CMK (cell line): Measurements from ENCODE around the gene FIBP.
A peak's percentile ranks its signal among the peaks of the same experiment; 100 is the strongest.
"Not testable (repeated sequence)": the region's sequence is repeated elsewhere in the genome, so short reads cannot be mapped to it uniquely, and the experiment has no call there.

Experiments
- DNase-seq: peaks from one replicate; pipeline ENCODE4 v3.0.0-alpha.2; 2010; ENCODE audit warnings: low read depth

FIBP gene

DNA sequence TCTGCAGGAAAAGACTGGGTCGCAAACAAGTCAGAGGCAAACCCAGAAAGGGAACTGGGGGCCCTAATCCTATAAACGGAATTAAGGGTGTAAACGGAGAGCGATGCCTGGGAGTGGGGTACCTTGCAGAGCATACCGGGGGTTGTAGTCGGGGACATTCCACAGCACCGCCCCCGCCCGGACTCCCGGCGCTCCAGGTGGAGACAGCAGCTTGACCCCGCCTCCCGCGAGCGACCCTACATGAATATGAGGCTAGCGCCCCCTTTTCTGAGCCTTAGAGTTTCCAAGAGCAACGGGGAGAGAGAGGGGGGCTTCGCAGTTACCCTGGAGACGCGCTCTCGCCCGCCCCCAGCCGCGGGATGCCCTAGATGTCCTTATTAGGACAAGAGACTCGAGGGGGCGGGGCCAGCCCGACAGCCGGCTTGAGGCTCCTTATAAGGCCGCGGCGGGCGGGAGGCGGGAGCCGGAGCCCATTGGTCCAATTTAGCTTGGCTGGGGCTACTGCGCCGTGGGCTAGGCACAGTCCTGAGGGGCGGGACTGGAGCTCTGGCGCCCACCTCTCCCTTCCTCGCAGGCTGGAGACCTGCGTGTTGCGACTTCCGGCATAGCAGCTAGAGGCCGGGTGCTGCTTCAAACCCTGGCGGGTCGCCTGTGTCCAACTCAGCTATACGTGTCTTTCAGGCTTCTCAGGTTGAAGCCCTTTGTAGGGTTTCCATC, 29.0 kb downstream of the FIBP start:
- peak; percentile 99 for DNase-seq

DNA sequence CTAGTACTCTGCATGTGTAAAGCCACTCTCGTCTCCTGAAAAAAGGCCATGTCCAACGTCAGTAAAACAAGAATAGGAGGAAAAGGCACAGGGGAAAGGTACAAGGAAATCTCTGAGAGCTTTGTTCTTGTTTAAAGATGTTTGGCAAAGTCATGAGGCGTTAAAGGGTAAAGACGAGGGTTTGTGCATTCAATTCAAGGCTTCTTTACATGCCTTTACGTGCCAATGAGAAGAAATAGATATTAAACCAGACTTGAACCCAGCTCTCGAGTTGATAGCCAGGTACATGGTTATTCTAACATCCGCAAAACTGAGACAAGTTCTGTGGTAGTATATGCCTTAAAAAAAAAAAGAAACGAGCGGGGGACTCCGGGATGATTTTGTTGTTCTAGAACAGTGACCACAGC, 29.6 kb downstream of the FIBP start:
- DNase-seq, result no peak

DNA sequence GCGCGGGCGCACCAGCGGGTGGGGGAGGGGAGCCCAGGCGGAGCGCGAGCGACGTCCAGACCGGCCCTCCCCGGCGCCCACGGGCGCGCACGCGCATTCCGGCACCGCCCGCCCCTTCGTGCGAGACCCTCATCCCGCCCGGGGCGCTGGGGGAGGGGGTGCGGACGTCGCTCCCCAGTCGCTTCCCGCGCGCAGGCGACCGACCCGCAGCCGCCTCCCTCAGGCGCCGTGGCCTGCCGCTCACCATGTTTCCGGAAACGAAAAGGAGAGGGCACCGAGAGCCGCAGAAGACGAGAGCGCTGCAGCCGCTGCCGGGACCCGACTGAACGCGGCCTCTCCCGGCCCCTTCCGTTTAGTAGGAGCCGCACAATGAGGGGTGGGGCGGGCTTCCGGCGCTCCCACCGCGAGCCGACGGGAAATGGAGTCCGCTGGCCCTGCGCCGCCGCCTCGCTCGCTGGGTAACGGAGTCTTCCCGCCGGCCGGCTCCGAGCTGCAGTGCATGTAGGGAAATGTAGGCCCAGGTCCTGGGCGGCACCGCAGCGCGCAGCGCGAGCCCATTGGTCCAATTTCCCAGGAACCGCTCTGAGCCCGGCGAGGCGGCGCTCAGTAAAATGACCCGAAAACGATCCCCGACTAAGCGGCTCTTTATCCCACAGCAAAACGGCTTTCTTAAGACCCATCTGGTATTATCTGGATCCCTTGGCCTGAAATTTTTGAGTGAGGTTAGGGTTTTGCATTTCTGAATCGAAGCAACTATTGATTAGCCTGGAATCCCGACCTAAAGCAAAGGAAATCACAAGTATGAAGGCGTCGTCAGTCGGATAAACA, 30.2 kb downstream of the FIBP start, which contains the start of gene CFL1:
Gene CFL1, minus strand, starts transcription at position 328 of the 828 bp plus-strand sequence. Its CDS starts 81 bp downstream, at position 247.
- DNase-seq, result peak; percentile 96

DNA sequence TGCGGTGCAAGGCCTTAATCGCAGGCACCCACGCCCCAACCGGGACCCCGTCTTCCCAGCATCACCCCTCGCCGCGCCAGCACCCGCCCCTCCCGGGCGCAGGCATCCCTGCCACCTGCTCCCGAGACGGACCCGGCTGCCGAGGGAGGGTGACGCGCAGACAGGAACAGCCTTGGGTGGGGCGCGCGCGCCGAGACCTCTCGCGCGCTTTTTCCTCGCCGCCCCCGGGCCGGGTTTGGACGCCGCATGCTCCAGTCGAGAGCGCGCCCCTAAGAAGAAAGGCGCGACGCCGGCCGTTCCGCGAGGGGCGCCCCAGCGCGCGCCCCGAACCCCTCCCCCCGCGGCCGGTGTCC, 30.8 kb downstream of the FIBP start:
- no peak for DNase-seq

DNA sequence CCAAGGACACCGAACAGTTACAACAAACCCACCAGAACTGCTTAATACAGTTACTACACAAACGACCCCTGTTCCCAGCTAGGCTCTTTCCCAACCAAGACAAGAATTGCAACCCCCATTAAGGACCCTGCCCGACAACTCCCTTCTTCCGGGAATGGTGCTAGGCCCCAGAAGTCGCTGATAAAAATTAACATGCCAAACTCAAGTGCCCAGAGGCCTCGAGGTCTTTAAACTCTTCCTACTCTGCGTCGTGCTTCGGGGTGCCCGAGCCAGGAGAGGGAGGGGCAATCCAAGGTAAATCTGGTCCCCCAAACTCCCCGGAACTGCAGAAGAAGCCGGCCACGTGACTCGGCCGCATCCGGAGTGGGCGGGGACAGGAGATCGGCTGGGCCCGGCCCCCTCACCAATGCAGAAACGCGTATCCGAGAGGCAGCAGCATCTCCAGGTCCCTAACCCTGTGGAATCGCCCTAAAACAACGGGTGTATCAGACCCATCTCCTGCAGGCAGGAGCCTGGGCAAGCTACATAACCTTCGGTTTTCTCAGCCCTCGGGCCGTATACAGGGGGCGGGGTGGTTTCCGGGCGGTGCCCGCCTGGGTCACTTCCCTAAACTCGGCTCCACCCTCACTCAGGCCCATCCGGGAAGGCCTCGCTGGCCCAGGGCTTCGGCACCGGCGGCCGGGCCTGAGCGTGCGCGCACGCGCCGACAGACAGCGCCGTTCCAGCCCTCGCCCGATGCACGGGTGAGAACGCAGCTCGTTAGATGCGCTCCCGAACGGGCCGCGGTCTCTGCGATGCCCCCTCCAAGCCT, 31.4 kb downstream of the FIBP start:
- DNase-seq, result peak; percentile 62

DNA sequence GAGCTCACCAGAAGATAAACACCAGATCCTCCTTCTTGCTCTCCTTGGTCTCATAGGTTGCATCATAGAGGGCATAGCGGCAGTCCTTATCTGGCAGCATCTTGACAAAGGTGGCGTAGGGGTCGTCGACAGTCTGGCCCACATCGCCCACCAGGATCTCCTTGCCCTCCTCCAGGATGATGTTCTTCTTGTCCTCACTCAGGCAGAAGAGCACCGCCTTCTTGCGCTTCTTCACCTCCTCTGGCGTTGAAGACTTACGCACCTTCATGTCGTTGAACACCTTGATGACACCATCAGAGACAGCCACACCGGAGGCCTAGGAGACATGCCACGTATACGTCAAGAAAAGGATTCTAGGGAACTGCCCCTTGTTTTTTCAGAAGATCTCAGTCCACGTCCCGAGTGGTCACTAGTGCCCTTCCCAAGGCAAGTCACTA, 32.3 kb downstream of the FIBP start:
- no peak for DNase-seq

DNA sequence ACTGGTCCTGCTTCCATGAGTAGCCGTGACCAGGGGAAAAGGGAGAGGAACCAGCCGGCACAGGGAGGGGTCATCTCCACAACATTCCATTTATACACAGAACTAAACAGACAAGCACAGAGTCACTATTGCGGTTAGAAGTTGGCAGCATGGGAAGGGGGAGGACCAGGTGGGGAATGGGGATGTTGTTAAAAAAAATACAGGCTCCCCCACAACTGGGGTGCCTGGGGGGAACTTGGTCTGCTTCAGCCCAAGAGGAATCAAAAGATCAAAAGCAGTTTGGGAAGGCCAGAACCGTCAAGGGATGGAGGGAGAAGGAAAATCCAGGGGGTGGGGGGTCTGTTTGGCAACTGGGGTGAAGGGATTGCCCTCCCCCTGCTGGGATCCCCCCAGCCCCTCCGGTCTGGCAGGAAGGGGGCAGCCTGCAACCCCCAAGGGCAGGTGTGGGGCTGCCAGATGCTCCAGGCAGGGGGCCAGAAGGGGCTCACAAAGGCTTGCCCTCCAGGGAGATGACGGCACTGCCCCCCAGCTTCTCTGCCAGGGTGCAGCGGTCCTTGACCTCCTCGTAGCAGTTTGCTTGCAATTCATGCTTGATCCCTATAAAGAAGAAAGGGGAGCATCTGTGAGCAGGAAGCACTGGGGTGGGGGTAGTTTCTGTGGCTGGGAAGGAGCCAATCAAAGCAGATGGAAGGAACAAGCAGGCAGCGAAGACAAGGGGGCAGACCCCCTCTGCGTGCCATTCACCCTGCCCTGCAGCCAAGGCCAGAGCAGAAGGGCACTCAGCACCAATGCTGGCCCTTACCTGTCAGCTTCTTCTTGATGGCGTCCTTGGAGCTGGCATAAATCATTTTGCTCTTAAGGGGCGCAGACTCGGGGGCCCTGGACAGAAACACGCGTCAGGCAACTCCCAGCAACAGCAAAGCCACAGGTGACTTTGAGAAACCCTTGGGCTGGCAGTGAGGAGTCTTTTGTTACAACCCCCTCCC, 33.1 kb downstream of the FIBP start:
- DNase-seq, result no peak

DNA sequence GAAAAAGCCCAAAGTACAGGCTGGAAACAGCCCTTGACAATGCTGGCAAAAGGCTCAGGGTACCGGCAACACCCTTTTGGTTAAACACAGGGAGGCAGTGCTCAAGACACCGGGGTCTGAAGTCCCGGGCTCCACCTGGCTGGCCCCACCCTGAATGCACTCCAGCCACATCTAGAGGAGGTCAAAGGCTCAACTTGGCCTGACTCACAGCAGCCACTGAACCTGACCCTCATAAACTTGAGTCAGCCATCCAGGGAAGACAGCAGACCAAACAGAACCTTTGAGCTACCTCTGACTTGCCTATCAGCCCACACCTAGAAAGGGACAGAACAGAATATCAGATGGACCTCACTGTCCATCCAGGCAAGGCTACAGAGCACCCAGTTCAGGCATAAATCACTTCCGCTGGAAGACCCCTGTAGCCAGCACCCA, 34.1 kb downstream of the FIBP start:
- DNase-seq, result no peak

DNA sequence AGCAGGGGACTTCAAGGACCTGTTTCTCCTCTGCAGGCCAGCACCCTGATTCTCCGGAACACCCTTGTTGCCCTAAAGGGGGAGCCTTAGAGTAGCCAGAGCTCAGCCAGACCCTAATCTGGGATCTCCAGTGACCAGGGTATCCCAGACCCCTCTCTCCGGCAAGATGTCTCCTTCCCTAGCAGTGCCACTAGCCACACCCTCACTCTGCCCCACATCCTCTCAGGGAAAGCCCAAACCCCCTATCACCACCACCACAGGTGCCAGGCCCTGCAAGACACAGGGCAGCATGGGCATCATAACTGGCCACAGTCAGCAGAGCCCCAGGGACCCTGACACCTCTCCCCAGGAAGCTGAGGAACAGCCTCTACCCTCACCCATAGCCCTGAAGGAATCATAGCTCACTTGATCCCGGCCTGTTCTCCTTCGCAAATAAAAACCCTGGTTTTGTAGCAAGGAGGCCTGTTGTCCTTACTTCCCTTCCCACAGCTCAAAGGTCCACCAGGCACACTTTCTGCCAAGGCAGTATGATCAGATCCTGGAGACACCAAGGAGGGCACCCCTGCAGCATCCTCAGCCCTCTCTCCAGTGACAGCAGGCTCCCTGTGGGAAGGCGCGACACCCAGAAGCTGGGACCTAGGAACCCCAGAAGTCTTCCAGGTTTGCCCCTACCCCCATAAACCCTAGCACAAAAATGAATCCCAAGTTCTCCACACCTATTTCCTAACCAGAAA, 34.9 kb downstream of the FIBP start:
- no peak for DNase-seq

DNA sequence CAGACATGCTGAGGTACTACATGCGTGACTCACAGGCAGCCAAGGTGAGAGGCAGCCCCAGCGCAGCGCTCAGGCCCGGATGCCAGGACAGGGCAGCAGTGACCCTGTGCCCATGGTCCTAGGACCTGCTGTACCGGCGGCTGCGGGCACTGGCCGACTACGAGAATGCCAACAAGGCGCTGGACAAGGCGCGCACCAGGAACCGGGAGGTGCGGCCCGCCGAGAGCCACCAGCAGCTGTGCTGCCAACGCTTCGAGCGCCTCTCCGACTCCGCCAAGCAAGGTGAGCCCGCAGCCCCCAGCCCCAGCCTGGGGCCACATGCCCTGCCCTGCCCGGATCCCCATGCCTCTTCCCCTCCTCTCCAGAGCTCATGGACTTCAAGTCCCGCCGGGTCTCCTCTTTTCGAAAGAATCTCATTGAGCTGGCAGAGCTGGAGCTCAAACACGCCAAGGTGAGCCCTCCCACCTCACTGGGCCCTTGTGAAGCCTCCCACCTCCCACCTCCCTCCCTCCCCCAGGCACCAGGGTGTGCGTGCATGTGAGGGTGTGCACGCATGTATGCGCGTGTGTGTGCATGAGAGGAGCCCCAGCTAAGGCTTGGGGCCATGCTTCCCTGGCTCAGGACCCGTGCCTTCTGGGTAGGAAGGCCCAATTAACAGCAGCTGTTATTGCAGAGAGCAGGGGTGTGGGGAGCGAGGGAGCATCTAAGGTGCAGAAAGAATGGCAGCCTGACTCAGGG, 35.6 kb downstream of the FIBP start:
- DNase-seq, result no peak

DNA sequence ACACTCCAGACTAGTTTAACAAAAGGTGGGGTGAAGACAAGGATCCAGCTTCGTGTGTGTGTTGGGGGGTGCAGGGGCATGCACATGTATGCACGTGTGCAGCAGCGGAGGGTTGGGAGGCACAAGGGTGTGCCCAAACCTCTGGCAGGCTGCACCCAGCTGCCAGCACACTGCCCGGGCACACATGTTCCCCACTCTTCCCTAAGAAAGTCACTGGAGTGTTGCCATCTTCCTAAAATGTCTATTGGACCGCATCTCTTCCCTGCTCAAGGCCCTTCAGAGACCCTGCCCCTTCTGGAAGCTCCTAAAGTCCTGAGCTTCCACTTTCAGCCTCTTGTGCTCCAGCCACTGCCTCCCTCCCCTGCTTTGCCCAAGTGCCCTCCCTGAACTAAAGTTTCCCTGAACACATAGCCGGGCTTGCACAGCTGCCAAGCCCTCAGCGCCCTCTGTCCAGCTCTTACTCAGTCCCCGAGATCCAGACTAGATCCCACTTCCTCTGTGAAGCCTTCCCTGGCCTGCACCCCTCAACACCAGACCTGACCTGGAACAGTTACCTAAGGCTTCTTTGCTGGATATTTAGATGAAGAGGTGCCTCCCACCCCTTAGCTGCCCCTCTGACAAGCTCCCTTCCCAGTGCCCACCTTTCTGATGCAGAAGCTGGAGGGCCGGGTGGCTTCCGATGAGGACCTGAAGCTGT, 36.3 kb downstream of the FIBP start:
- DNase-seq, result no peak

DNA sequence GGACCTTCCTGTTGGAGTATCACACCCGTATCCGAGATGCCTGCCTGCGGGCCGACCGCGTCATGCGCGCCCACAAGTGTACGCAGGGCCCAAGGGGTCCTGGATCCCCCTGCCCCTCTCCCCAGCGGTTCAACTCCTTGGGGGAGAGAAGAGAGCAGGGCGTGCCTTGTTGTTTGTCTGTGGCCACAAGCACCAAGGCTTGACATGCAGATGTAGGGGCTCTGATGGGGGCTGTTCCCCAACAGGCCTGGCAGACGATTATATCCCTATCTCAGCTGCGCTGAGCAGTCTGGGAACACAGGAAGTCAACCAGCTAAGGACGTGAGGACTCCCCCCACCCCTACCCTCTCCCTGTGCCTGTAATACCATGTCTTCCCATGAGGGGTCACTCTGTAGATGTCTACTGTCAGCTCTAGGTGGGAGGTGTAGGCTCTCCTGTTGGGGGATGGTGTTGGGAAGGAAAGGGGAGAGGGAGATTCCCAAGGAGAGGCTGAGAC, 37.1 kb downstream of the FIBP start:
- DNase-seq, result peak; percentile 87

DNA sequence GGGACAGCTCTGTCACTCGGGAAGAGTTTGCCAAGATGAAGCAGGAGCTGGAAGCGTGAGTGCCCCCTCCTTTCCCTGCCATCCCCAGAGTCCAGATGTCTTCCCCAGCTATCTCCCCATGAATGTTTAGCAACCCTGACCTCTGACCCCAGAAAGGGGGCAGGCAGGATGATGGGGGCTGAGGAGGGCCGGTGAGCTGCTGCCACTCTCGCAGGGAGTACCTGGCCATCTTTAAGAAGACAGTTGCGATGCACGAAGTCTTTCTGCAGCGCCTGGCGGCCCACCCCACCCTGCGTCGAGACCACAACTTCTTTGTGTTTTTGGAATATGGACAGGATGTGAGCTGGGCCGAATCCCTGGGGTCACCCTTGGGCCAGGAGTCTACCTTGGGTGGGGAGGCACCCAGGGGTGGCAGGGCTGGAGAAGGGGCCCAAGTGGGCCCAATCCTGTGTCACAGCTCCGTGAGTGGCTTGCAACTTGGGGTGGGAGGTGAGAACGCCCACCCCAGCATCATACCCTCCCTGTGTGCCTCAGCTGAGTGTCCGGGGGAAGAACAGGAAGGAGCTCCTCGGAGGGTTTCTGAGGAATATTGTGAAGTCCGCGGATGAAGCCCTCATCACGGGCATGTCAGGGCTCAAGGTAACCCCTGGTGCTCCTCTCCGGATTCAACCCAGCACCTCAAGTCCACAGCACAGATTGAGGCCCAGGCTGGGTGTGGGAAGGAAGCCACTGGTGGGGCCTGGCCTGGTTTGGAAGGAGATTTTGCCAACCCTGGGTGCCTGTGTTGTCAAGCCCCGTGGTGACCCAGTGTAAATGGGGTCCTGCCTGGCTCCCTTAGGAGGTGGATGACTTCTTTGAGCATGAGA, 37.8 kb downstream of the FIBP start:
- no peak for DNase-seq

DNA sequence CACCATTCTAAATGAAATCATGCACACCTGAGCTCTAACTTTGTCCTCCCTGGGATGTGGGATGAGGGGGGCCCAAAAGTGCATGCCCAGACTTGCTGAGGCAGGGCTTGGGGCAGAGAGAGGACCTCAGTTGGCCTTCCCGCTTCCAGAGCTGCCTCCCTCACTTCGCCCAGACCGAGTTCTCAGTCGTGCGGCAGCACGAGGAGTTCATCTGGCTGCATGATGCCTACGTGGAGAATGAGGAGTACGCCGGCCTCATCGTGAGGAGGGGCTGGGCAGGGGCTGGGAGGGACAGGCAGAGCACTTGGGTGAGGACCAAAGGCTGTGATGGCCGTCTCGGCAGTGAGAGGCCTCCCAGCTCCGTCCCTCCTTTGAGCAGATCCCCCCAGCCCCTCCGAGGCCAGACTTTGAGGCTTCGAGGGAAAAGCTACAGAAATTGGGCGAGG, 38.5 kb downstream of the FIBP start:
- DNase-seq, result no peak

DNA sequence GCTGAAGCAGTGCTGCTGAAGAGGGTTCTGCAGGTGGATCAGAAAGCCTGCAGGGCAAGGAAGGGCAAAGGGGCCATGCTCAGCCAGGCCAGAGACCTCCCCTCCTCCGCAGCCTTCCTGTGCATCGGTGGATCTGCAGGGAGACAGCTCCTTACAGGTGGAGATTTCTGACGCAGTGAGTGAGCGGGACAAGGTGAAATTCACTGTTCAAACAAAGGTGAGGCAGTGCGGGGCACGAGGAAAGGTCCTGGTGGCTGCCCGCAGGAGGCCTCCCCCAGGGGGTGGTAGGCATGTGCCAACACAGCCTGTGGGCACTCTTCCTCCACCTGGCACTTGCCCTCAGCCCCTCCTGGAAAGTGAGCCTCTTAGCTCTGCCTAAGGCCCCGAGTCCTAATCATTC, 38.9 kb downstream of the FIBP start:
- DNase-seq, result no peak

DNA sequence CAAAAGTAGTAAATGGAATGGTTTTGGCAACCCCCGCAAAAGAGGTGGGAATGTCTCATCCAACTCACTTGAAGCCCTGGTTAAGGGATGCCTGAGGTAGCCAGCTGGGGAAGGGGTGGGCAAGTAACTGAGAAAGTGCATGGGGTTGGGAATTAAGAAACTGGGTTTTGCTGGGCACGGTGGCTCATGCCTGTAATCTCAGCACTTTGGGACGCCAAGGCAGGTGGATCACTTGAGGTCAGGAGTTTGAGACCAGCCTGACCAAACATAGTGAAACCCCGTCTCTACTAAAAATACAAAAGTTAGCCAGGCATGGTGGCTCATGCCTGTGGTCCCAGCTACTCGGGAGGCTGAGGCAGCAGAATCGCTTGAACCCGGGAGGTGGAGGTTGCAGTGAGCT, 39.6 kb downstream of the FIBP start:
- DNase-seq, result not testable (repeated sequence)

DNA sequence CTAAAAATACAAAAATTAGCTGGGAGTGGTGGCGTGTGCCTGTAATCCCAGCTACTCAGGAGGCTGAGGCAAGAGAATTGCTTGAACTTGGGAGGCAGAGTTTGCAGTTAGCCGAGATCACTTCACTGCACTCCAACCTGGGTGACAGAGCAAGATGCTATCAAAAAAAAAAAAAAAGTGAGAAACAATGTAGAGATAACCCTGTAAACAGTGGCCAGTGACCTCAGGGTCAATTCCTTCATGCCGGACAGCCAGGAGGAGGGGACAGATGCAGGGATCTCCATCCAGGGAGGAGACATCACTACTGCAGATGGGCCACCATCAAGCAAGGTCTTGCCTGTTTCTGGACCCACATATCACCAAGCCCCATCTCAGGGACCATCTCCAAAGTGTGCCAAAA, 40.5 kb downstream of the FIBP start:
- DNase-seq, result no peak
